Measurements from ENCODE around the gene CRB2.
"Not testable (repeated sequence)": the region's sequence is repeated elsewhere in the genome, so short reads cannot be mapped to it uniquely, and the experiment has no call there.

The CRB2 gene

DNA sequence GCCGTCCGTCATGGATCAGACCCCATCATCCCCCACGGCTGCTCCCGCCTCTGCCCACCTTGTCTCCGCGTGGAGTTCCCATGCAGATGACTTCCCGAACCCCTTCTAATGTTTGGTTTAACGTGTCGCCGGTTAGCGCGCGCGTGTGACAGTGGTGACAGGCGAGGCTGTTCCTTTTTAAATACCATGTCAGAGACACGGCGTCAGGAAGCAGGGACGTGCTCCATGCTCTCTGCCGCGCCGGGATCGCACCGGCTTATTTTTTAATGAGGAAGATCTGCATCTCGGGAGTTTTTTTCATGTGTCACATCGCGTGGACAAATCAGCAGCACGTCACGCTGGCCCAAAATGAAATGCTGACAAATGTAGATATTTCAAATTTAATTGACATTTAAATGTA lies 35.9 kb downstream of the CRB2 start:
- no peaks in the 10 kb centered on the region for H3K27me3 ChIP-seq (ENCODE audit: control insufficient read depth in 1 of 2, insufficient read depth in 2 of 2, low read length in 2 of 2)

DNA sequence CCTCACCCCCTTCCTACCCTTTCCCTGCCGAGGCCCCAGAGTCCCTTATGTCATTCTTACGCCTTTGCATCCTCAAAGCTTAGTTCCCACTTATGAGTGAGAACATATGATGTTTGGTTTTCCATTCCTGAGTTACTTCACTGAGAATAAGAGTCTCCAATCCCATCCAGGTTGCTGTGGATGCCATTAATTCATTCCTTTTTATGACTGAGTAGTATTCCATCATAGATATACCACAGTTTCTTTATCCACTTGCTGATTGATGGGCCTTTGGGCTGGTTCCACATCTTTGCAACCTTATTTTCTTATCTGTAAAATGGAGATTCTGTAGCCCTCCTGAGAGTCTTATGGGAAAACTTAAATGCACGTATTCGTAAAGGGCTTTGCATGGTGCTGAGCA lies 36.8 kb downstream of the CRB2 start:
- no peaks in the 10 kb centered on the region for H3K36me3 ChIP-seq (ENCODE audit: insufficient read depth, low read length)
- H3K27me3 ChIP-seq (ENCODE audit: control insufficient read depth in 1 of 2, insufficient read depth in 2 of 2, low read length in 2 of 2): no peaks in the 10 kb centered on the region
- H3K9me3 ChIP-seq (ENCODE audit: low read length): no peaks in the 10 kb centered on the region
- H3K27ac ChIP-seq (ENCODE audit: low read depth, low read length): no peak overlapping the region
- no peak overlapping the region for H3K9ac ChIP-seq (ENCODE audit: low read length)
- no peaks in the 10 kb centered on the region for H3K4me1 ChIP-seq (ENCODE audit: insufficient read depth, low read length)
- no peak overlapping the region for H3K4me3 ChIP-seq (ENCODE audit: low read depth in 1 of 2, low read length in 2 of 2)

More for the DNA sequence above, 35.9 kb downstream of the CRB2 start:
- Histone ChIP-seq H3K9ac (ENCODE audit: low read length) (no peak overlapping the region), H3K4me3 (ENCODE audit: low read depth in 1 of 2, low read length in 2 of 2) (no peak overlapping the region), H3K4me1 (ENCODE audit: insufficient read depth, low read length) (no peaks in the 10 kb centered on the region), H3K27ac (ENCODE audit: low read depth, low read length) (no peak overlapping the region), H3K36me3 (ENCODE audit: insufficient read depth, low read length) (no peaks in the 10 kb centered on the region), H3K9me3 (ENCODE audit: low read length) (no peaks in the 10 kb centered on the region)

DNA sequence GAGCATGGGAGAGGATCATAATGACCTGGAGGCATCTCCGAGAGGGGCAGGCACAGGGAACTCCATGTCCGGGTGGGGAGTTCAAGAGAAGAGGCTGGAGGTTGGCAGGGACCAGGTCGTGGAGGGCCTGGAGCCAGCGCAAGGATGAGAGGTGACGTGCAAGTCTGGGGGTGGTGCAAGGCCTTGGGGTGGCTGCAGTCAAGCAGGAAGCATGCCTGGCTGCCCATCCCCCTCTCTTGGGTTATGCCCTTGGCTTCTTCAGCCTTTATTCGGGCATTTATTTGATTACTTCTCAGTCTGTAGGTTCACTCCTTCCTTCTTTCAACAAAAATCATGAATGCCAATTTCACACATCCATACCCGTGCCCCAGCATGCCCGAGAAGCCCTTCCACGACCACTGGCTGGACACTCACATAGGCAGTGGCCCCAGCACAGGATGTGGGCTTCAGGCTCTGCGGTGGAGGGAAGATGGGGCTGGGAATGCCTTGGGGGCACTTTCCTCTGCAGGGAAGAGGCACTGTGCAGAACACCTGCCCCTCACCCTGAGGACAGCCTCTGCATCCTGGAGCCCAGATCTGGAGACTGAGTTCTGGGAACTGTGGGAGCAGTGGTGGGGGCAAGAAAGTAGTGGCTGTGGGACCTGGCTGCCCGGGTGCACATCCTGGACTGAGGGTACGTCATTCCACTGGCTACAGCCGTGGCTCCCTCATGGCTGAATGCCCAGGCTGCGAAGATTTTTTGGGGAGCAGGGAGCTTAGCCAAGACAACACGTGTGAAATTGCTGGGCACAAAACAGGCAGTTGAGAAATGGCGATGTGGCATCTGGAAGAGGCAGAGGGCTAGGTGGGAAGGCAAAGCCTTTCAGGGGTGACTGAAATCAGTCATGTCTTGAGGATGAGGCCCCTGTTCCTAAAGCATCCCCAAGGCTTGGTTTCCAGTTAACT lies 38.6 kb downstream of the CRB2 start:
- H3K9ac ChIP-seq (ENCODE audit: low read length): no peak overlapping the region
- H3K27ac ChIP-seq (ENCODE audit: low read depth, low read length): no peak overlapping the region

DNA sequence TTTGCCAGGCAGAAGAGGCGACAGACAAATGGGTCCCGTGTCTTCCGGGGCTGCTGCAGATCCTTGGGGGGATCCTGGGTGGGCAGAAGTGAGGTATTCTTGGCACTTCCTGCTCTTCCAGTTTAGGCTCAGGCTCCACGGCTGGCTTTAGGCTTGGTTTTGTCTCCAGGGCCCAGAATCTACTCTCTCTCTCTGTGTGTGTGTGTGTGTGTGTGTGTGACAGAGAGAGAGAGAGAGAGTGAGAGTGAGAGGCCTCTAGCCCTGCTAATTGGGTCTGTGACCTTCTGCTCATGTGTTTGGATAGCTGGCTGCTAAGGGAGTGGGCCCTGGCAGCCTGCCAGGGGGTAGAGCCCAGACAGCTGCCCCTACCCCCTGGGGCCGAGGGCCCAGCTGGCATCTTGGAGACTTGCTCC lies 39.3 kb downstream of the CRB2 start:
- Histone ChIP-seq H3K9me3 (ENCODE audit: low read length) (no peaks in the 10 kb centered on the region), H3K4me3 (ENCODE audit: low read depth in 1 of 2, low read length in 2 of 2) (no peak overlapping the region), H3K27me3 (ENCODE audit: control insufficient read depth in 1 of 2, insufficient read depth in 2 of 2, low read length in 2 of 2) (no peaks in the 10 kb centered on the region), H3K27ac (ENCODE audit: low read depth, low read length) (no peak overlapping the region), H3K9ac (ENCODE audit: low read length) (no peak overlapping the region), H3K36me3 (ENCODE audit: insufficient read depth, low read length) (no peaks in the 10 kb centered on the region), H3K4me1 (ENCODE audit: insufficient read depth, low read length) (no peaks in the 10 kb centered on the region)

More for the DNA sequence above, 38.6 kb downstream of the CRB2 start:
- H3K9me3 ChIP-seq (ENCODE audit: low read length): no peaks in the 10 kb centered on the region
- no peaks in the 10 kb centered on the region for H3K36me3 ChIP-seq (ENCODE audit: insufficient read depth, low read length)
- no peaks in the 10 kb centered on the region for H3K27me3 ChIP-seq (ENCODE audit: control insufficient read depth in 1 of 2, insufficient read depth in 2 of 2, low read length in 2 of 2)
- no peak overlapping the region for H3K4me3 ChIP-seq (ENCODE audit: low read depth in 1 of 2, low read length in 2 of 2)
- H3K4me1 ChIP-seq (ENCODE audit: insufficient read depth, low read length): no peaks in the 10 kb centered on the region

DNA sequence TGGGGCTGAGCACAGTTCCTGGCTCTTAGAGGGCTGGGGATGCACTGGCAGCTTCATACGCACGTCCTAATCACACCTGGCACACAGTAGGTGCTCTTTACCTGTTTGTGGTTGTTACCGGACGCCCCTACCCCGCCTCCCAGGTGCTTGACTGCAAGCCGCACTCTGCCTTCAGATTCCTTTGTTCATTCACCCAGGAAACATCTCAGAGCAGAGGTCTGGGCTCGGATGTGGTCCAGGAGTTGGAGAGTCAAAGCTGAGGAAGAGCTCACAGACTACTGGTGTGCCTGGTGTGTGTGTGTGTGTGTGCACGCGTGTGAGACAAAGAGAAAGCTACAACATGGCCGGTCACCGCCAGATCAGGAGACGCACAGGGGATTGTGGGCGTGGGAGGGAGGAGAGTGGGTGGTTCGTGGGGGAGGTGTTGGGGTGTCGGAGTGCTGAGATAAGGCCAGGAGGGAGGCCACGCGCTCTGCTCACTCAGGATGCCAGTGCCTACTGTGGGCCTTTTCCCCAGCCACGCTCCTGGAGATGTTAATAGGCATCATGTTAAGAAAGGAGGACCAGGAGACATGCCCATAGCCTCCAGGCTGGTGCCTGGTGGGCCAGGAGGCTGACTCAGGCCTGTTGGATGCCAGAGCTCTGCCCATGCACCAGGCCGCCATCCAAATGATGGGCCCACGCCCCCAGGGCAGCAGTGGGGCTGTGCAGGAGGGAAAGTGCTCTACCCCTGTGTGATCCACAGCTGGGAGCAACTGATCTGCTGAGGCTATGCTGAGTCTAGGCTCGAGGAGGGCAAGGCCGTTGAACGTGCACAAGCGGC lies 39.9 kb downstream of the CRB2 start:
- Histone ChIP-seq H3K4me1 (ENCODE audit: insufficient read depth, low read length) (no peaks in the 10 kb centered on the region), H3K9ac (ENCODE audit: low read length) (no peak overlapping the region), H3K27me3 (ENCODE audit: control insufficient read depth in 1 of 2, insufficient read depth in 2 of 2, low read length in 2 of 2) (no peaks in the 10 kb centered on the region), H3K9me3 (ENCODE audit: low read length) (no peaks in the 10 kb centered on the region), H3K4me3 (ENCODE audit: low read depth in 1 of 2, low read length in 2 of 2) (no peak overlapping the region), H3K27ac (ENCODE audit: low read depth, low read length) (no peak overlapping the region), H3K36me3 (ENCODE audit: insufficient read depth, low read length) (no peaks in the 10 kb centered on the region)

DNA sequence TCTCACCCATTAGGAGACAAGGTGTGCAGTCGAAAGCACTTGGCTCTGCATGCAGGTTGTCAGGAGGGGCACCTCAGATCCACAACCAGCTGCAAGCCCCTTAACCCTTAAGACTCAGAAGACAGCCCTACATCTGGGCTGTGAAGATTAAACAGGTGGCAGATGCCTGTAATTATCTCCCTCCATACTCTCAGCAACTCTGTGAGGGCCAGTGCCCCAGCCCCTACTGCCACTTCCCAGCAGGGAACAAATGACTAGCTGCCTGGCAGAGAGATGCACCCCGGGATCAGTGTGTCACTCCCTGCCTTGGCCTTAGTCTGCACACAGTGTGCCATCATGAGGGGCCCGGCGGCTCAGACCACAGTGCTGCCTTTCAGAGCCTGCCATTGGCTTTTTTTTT lies 42.0 kb downstream of the CRB2 start:
- Histone ChIP-seq H3K27ac (ENCODE audit: low read depth, low read length) (no peak overlapping the region), H3K36me3 (ENCODE audit: insufficient read depth, low read length) (no peaks in the 10 kb centered on the region), H3K9ac (ENCODE audit: low read length) (no peak overlapping the region), H3K9me3 (ENCODE audit: low read length) (no peaks in the 10 kb centered on the region), H3K4me1 (ENCODE audit: insufficient read depth, low read length) (peaks cover 5% of the 10 kb centered on the region), H3K27me3 (ENCODE audit: control insufficient read depth in 1 of 2, insufficient read depth in 2 of 2, low read length in 2 of 2) (no peaks in the 10 kb centered on the region), H3K4me3 (ENCODE audit: low read depth in 1 of 2, low read length in 2 of 2) (no peak overlapping the region)

DNA sequence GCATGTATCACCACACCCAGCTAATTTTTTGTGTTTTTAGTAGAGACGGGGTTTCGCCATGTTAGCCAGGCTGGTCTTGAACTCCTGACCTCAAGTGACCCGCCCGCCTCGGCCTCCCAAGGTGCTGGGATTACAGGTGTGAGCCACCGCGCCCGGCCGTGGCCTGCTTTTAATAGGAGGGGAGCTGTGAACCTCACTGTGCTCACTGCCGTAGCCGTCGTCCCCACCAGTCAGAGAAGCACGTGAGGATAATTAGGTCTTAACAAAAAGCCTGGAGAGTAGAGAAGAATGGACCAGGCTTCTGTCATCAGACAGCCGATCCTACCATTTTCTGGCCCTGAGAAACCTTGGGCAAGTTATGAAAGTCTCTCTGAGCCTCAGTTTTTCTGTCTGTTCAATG lies 42.9 kb downstream of the CRB2 start:
- H3K4me1 ChIP-seq (ENCODE audit: insufficient read depth, low read length); H3K36me3 ChIP-seq (ENCODE audit: insufficient read depth, low read length); H3K27me3 ChIP-seq (ENCODE audit: control insufficient read depth in 1 of 2, insufficient read depth in 2 of 2, low read length in 2 of 2); H3K27ac ChIP-seq (ENCODE audit: low read depth, low read length); H3K9me3 ChIP-seq (ENCODE audit: low read length); H3K4me3 ChIP-seq (ENCODE audit: low read depth in 1 of 2, low read length in 2 of 2); H3K9ac ChIP-seq (ENCODE audit: low read length): not testable (repeated sequence)

DNA sequence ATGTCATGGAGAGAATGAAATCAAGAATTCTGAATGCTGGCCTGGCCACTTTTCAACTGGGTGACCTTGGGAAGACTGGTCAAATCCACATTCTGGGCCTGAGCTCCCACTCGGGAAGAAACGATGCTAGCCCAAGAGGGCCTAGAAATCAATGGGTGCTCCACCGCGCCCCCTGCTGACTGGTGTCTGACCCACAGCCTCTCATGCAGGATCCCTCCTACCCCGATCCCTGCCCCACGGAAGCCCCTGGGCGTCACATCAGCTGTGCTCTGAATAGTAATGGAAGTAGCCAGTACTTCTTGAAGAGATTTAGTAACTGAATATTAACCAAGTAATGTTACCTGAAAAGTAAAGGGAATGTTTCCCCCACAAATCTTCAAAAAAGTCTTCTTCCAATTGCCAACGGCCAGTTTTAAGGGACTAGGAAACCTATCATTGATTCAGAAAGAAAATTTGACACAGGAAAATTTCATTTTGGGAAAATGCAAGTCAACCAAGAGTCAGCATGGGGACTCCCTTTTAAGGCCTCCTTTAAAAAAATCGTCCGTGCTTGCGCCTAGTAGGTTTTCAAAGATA lies 43.9 kb downstream of the CRB2 start:
- Histone ChIP-seq H3K9ac (ENCODE audit: low read length) (no peak overlapping the region), H3K36me3 (ENCODE audit: insufficient read depth, low read length) (no peaks in the 10 kb centered on the region), H3K4me3 (ENCODE audit: low read depth in 1 of 2, low read length in 2 of 2) (no peak overlapping the region), H3K27ac (ENCODE audit: low read depth, low read length) (no peak overlapping the region), H3K27me3 (ENCODE audit: control insufficient read depth in 1 of 2, insufficient read depth in 2 of 2, low read length in 2 of 2) (no peaks in the 10 kb centered on the region), H3K4me1 (ENCODE audit: insufficient read depth, low read length) (peaks cover 5% of the 10 kb centered on the region), H3K9me3 (ENCODE audit: low read length) (no peaks in the 10 kb centered on the region)

DNA sequence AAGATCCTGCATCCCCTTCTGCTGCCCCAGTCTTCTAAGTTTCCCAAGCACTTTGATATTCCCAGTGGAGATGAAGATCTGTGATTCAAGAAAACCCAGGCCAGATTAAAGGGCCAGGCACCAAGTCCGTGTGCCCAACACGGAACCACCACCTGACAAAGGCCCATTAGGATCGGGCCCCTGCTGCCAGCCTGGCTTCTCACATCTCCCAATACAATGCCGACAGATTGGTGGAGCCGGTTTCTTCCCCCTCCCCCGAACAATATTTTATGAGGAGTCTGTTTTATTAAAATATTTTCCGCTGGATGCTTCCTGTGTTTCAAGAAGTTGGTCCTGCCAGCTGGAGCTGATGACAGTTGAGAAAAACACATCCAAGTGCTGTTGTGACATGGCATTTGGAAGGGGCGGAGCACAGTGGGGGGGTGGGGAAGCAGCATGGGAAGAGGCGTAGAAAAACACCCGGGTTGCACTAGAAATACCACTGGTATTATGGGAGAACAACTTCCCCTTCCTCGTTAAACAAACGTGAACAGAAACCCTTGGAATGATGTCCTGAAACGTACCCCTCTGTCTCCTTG lies 45.0 kb downstream of the CRB2 start:
- H3K4me3 ChIP-seq (ENCODE audit: low read depth in 1 of 2, low read length in 2 of 2): no peak overlapping the region

DNA sequence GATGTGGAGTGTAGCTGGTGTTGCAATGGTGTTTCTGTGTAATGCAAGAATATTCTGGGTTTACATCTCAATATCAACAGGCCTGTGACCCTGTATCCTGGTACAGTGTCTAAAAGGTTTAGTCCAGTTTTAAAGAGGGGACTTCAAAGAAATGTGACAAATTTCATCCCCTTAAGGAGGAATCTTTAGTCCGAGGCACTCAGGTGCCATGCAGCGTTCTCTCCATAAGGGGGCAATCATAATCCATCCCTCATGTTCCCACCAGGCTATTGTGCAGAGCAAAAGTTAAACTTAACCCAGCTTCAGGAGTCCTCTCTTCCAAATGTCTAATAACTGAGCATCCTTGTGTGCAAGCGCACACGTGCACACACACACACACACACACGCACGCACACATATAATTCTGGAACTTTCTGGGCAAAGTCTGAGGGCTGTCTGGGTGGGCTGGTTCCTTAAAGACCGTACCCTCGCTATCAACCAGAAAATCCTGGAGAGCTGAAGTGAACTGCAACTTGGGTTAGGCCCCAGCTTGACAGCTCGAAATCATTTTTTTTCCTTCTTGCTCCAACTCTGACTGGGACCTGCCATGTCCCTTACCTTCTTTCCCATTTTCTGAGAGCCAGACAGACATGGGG lies 46.0 kb downstream of the CRB2 start:
- H3K27ac ChIP-seq (ENCODE audit: low read depth, low read length): no peak overlapping the region
- peak overlapping the region in 1 of 2 donors; percentile 14 for H3K4me3 ChIP-seq (ENCODE audit: low read depth in 1 of 2, low read length in 2 of 2)
- H3K4me1 ChIP-seq (ENCODE audit: insufficient read depth, low read length): peaks cover 5% of the 10 kb centered on the region

More for the DNA sequence above, 45.0 kb downstream of the CRB2 start:
- Histone ChIP-seq H3K27me3 (ENCODE audit: control insufficient read depth in 1 of 2, insufficient read depth in 2 of 2, low read length in 2 of 2) (no peaks in the 10 kb centered on the region), H3K9ac (ENCODE audit: low read length) (no peak overlapping the region), H3K27ac (ENCODE audit: low read depth, low read length) (no peak overlapping the region), H3K36me3 (ENCODE audit: insufficient read depth, low read length) (no peaks in the 10 kb centered on the region), H3K4me1 (ENCODE audit: insufficient read depth, low read length) (peaks cover 5% of the 10 kb centered on the region), H3K9me3 (ENCODE audit: low read length) (no peaks in the 10 kb centered on the region)

More for the DNA sequence above, 46.0 kb downstream of the CRB2 start:
- Histone ChIP-seq H3K9ac (ENCODE audit: low read length) (no peak overlapping the region), H3K9me3 (ENCODE audit: low read length) (no peaks in the 10 kb centered on the region), H3K27me3 (ENCODE audit: control insufficient read depth in 1 of 2, insufficient read depth in 2 of 2, low read length in 2 of 2) (no peaks in the 10 kb centered on the region), H3K36me3 (ENCODE audit: insufficient read depth, low read length) (no peaks in the 10 kb centered on the region)

Measured in muscle layer of colon (tissue), 2 donors.